Suppressor macrophage treated with lipopolysaccharide for 4 hours (primary cell): ENCODE data around the gene CHD5.
A peak's percentile ranks its signal among the peaks of the same experiment; 100 is the strongest.

Source experiments
- DNase-seq: peaks from one replicate; pipeline ENCODE4 v3.0.0-alpha.2; 2020

The CHD5 gene

GRCh38 chr1:6172549-6172948 is 7.6 kb downstream of the CHD5 start:
- no peak for DNase-seq

GRCh38 chr1:6171548-6172124 is 8.5 kb downstream of the CHD5 start:
- DNase-seq: peak; percentile 27

GRCh38 chr1:6170742-6171201 is 9.3 kb downstream of the CHD5 start:
- no peak for DNase-seq

GRCh38 chr1:6170116-6170741 is 9.9 kb downstream of the CHD5 start:
- DNase-seq: no peak

- no peak for DNase-seq
Measured at GRCh38 chr1:6168947-6169586, 11.1 kb downstream of the CHD5 start.

GRCh38 chr1:6167391-6168303 is 12.5 kb downstream of the CHD5 start:
- no peak for DNase-seq

- no peak for DNase-seq
Measured at GRCh38 chr1:6166655-6167390, 13.3 kb downstream of the CHD5 start.

- no peak for DNase-seq
Measured at GRCh38 chr1:6166221-6166620, 13.9 kb downstream of the CHD5 start.

- DNase-seq: no peak
Measured at GRCh38 chr1:6165441-6165985, 14.6 kb downstream of the CHD5 start.

- DNase-seq: no peak
Measured at GRCh38 chr1:6165027-6165426, 15.1 kb downstream of the CHD5 start.

- no peak for DNase-seq
Measured at GRCh38 chr1:6163973-6164617, 16.0 kb downstream of the CHD5 start.

- no peak for DNase-seq
Measured at GRCh38 chr1:6163191-6163972, 16.7 kb downstream of the CHD5 start.

GRCh38 chr1:6162773-6163172 is 17.3 kb downstream of the CHD5 start:
- DNase-seq: no peak

- DNase-seq: no peak
Measured at GRCh38 chr1:6162341-6162740, 17.8 kb downstream of the CHD5 start.

GRCh38 chr1:6158181-6158580 is 21.9 kb downstream of the CHD5 start:
- DNase-seq: no peak

GRCh38 chr1:6157528-6158174 is 22.5 kb downstream of the CHD5 start:
- DNase-seq: no peak

- no peak for DNase-seq
Measured at GRCh38 chr1:6157132-6157527, 23.0 kb downstream of the CHD5 start.

- no peak for DNase-seq
Measured at GRCh38 chr1:6154525-6155319, 25.4 kb downstream of the CHD5 start.

- no peak for DNase-seq
Measured at GRCh38 chr1:6152882-6153281, 27.2 kb downstream of the CHD5 start.

GRCh38 chr1:6152181-6152580 is 27.9 kb downstream of the CHD5 start:
- no peak for DNase-seq
